ENCODE results near the gene ANKRD44. TPM values are rescaled to one million over a fixed set of nuclear protein-coding genes. Genes with fewer than 3 reads are reported as not detected.

ANKRD44 gene
- total RNA-seq, 1 donor from 2014 or later: 77.8 TPM

- no peak for ATAC-seq
- intact Hi-C loops (cut with DNase I): no loop called here
Observed at GRCh38 chr2:196971574-196972279, 338.9 kb downstream of the ANKRD44 start.

GRCh38 chr2:196970099-196970498 lies 340.5 kb downstream of the ANKRD44 start:
- ATAC-seq (no peak), DNase-seq (ENCODE audit: low spot score) (no peak)
- intact Hi-C loops (cut with DNase I): no loop called here

More at GRCh38 chr2:196971574-196972279, 338.9 kb downstream of the ANKRD44 start:
- no peak for DNase-seq (ENCODE audit: low spot score)

GRCh38 chr2:196968516-196968915 lies 342.1 kb downstream of the ANKRD44 start:
- DNase-seq (ENCODE audit: low spot score) (no peak), ATAC-seq (no peak)
- intact Hi-C loops (cut with DNase I): no loop called here

GRCh38 chr2:196967775-196968174 lies 342.8 kb downstream of the ANKRD44 start:
- intact Hi-C loops (cut with DNase I): no loop called here
- no peak for ATAC-seq
- DNase-seq (ENCODE audit: low spot score): no peak

- ATAC-seq: peak; percentile 76
- intact Hi-C loops (cut with DNase I): no loop called here
- no peak for DNase-seq (ENCODE audit: low spot score)
Observed at GRCh38 chr2:196967116-196967515, 343.5 kb downstream of the ANKRD44 start.

GRCh38 chr2:196966061-196966460 lies 344.5 kb downstream of the ANKRD44 start:
- DNase-seq (ENCODE audit: low spot score) (no peak), ATAC-seq (no peak)
- intact Hi-C loops (cut with DNase I): no loop called here

- ATAC-seq (no peak), DNase-seq (ENCODE audit: low spot score) (no peak)
- intact Hi-C loops (cut with DNase I): no loop called here
Observed at GRCh38 chr2:196965651-196966050, 344.9 kb downstream of the ANKRD44 start.

GRCh38 chr2:196963961-196964360 lies 346.6 kb downstream of the ANKRD44 start:
- intact Hi-C loops (cut with DNase I): no loop called here
- ATAC-seq (no peak), DNase-seq (ENCODE audit: low spot score) (no peak)

- intact Hi-C loops (cut with DNase I): no loop called here
- DNase-seq (ENCODE audit: low spot score) (no peak), ATAC-seq (no peak)
Observed at GRCh38 chr2:196963043-196963442, 347.5 kb downstream of the ANKRD44 start.

- DNase-seq (ENCODE audit: low spot score) (no peak), ATAC-seq (no peak)
- intact Hi-C loops (cut with DNase I): no loop called here
Observed at GRCh38 chr2:196962325-196962724, 348.3 kb downstream of the ANKRD44 start.

GRCh38 chr2:196961889-196962288 lies 348.7 kb downstream of the ANKRD44 start:
- ATAC-seq (no peak), DNase-seq (ENCODE audit: low spot score) (no peak)
- intact Hi-C loops (cut with DNase I): no loop called here

GRCh38 chr2:196959734-196960338 lies 350.7 kb downstream of the ANKRD44 start:
- intact Hi-C loops (cut with DNase I): no loop called here
- no peak for DNase-seq (ENCODE audit: low spot score)
- ATAC-seq: no peak

GRCh38 chr2:196959281-196959680 lies 351.3 kb downstream of the ANKRD44 start:
- ATAC-seq: no peak
- DNase-seq (ENCODE audit: low spot score): no peak
- intact Hi-C loops (cut with DNase I): no loop called here

- no peak for ATAC-seq
- no peak for DNase-seq (ENCODE audit: low spot score)
- intact Hi-C loops (cut with DNase I): no loop called here
Observed at GRCh38 chr2:196957881-196958525, 352.6 kb downstream of the ANKRD44 start.

GRCh38 chr2:196957442-196957841 lies 353.1 kb downstream of the ANKRD44 start:
- no peak for ATAC-seq
- intact Hi-C loops (cut with DNase I): no loop called here
- no peak for DNase-seq (ENCODE audit: low spot score)

GRCh38 chr2:196956069-196956468 lies 354.5 kb downstream of the ANKRD44 start:
- intact Hi-C loops (cut with DNase I): no loop called here
- ATAC-seq (no peak), DNase-seq (ENCODE audit: low spot score) (no peak)

GRCh38 chr2:196955036-196955435 lies 355.5 kb downstream of the ANKRD44 start:
- intact Hi-C loops (cut with DNase I): no loop called here
- ATAC-seq (no peak), DNase-seq (ENCODE audit: low spot score) (no peak)

- intact Hi-C loops (cut with DNase I): no loop called here
- DNase-seq (ENCODE audit: low spot score): no peak
- ATAC-seq: no peak
Observed at GRCh38 chr2:196954001-196954400, 356.6 kb downstream of the ANKRD44 start.

- ATAC-seq (no peak), DNase-seq (ENCODE audit: low spot score) (no peak)
- intact Hi-C loops (cut with DNase I): no loop called here
Observed at GRCh38 chr2:196952936-196953335, 357.6 kb downstream of the ANKRD44 start.

- DNase-seq (ENCODE audit: low spot score) (no peak), ATAC-seq (no peak)
- intact Hi-C loops (cut with DNase I): no loop called here
Observed at GRCh38 chr2:196951973-196952372, 358.6 kb downstream of the ANKRD44 start.
